ENCODE results near the gene RGS5. TPM values are rescaled to one million over a fixed set of nuclear protein-coding genes. Genes with fewer than 3 reads are reported as not detected.

Gene RGS5
- total and polyA plus RNA-seq, 2 donors (not counting 1 experiment from before 2014, with no cell fraction given) = 0.64 to 1.2 TPM

DNA sequence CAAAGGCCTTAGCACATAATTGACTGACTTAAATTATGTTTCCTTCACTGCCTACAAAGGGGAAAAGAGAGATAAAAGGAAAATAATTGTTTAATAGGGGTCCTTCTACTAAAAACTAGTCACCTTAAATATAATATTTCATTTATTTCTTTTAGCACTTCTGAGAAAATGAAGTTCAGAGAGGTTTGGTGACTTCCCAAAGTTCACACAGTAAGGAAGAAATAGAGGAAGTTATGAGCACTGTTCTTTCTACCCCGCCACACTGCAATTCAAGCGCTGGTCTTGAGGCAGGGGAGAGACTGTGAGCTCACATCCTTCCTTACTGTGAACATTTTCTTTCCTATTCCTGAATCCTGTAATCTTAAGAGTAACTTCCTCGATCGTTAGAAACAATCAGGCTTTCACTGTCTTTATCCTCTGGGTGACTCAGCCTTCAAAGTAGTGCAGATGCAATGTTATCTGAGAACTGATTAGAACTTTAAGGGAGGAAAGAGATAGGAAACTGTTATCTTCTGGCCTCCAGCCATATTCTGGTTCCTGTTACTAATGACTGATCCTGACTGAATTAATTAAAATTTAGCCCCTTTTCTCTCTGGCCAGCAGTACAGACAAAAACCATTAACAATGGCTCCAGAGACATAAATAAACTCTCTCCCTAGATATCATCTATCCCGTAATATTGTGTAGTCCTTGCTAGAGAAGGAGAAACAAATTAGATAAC is 6.8 kb downstream of the RGS5 start:
- Mint-ChIP-seq H3K27me3 (peaks cover 3% of the 10 kb centered on the region), H3K27ac (no peak overlapping the region), H3K9me3 (ENCODE audit: insufficient read depth) (no peaks in the 10 kb centered on the region), H3K4me3 (no peak overlapping the region), H3K4me1 (no peaks in the 10 kb centered on the region)
- intact Hi-C loops (cut with micrococcal nuclease) = no loop called here
- Histone ChIP-seq H3K36me3 (replicated peaks in 1 of 2; ENCODE audit: control extremely low read depth in 1 of 2, control insufficient read depth in 1 of 2, extremely low read depth in 1 of 2, insufficient read depth in 2 of 2, low read length in 1 of 2) (no peaks in the 10 kb centered on the region), H2AFZ (ENCODE audit: insufficient read depth, low read depth, low read length, poor library complexity, severe bottlenecking) (no peak overlapping the region), H3K27ac (ENCODE audit: low read length in 2 of 2) (no peak overlapping the region), H4K20me1 (ENCODE audit: control insufficient read depth, insufficient read depth, low read length, poor library complexity, severe bottlenecking) (no peaks in the 10 kb centered on the region), H3K79me2 (ENCODE audit: control insufficient read depth, insufficient read depth, low read length) (no peaks in the 10 kb centered on the region), H3K27me3 (replicated peaks in 1 of 4; ENCODE audit: control extremely low read depth in 1 of 4, control insufficient read depth in 3 of 4, insufficient read depth in 4 of 4, low read length in 3 of 4) (no peaks in the 10 kb centered on the region), H3K4me2 (replicated peaks; ENCODE audit: low read depth, low read length, poor library complexity, severe bottlenecking) (no peak overlapping the region), H3K9me3 (ENCODE audit: control extremely low read depth in 1 of 3, control insufficient read depth in 2 of 3, insufficient read depth in 1 of 3, low read length in 2 of 3) (no peaks in the 10 kb centered on the region), H3K4me1 (ENCODE audit: control insufficient read depth in 2 of 2, insufficient read depth in 2 of 2, low read length in 2 of 2) (no peaks in the 10 kb centered on the region), H3K4me3 (ENCODE audit: control extremely low read depth in 1 of 5, extremely low read depth in 1 of 5, insufficient read depth in 1 of 5, low read depth in 2 of 5, low read length in 4 of 5) (no peak overlapping the region), H3K9ac (ENCODE audit: low read length) (no peak overlapping the region)
- DNase-seq (no peak), ATAC-seq (ENCODE audit: low read depth) (no peak)
- POLR2A ChIA-PET = no interaction called here
- WGBS (ENCODE audit: insufficient coverage) = 60% methylated on average over 1 of the region's 5 CpGs
- CTCF ChIA-PET = no interaction called here
- TF ChIP-seq EZH2 (IDR thresholded peaks at IDR 0.05; ENCODE audit: borderline replicate concordance, insufficient read depth, low read depth, low read length, poor library complexity, severe bottlenecking) = no peak
- TF ChIP-seq, protein P1, sequence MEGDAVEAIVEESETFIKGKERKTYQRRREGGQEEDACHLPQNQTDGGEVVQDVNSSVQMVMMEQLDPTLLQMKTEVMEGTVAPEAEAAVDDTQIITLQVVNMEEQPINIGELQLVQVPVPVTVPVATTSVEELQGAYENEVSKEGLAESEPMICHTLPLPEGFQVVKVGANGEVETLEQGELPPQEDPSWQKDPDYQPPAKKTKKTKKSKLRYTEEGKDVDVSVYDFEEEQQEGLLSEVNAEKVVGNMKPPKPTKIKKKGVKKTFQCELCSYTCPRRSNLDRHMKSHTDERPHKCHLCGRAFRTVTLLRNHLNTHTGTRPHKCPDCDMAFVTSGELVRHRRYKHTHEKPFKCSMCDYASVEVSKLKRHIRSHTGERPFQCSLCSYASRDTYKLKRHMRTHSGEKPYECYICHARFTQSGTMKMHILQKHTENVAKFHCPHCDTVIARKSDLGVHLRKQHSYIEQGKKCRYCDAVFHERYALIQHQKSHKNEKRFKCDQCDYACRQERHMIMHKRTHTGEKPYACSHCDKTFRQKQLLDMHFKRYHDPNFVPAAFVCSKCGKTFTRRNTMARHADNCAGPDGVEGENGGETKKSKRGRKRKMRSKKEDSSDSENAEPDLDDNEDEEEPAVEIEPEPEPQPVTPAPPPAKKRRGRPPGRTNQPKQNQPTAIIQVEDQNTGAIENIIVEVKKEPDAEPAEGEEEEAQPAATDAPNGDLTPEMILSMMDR (IDR thresholded peaks at IDR 0.05) = no peak

DNA sequence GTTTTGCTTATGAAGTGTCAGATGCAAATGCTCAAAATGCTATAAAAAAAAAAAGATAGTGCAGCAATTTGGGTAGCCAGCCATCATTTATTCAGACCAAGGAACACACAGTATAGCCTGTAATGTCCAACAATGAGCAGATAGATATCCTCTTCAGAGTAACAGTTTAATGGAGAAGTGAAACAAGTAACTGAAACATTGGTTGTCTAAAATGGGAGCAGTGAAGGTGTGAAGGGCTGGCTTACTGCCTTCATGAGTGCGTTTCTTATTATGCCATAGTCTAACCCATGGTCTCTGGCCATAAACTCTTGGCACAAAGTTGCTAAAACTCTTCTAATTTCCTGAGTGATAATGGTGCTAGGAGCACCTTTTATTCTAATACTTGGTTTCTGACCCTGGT is 11.4 kb downstream of the RGS5 start:
- ChIA-PET POLR2A (no interaction called here), CTCF (no interaction called here)
- ATAC-seq (ENCODE audit: low read depth) (no peak), DNase-seq (no peak)
- H3K36me3 ChIP-seq (replicated peaks in 1 of 2; ENCODE audit: control extremely low read depth in 1 of 2, control insufficient read depth in 1 of 2, extremely low read depth in 1 of 2, insufficient read depth in 2 of 2, low read length in 1 of 2) = no peaks in the 10 kb centered on the region
- no peaks in the 10 kb centered on the region for H3K27me3 ChIP-seq (replicated peaks in 1 of 4; ENCODE audit: control extremely low read depth in 1 of 4, control insufficient read depth in 3 of 4, insufficient read depth in 4 of 4, low read length in 3 of 4)
- no peaks in the 10 kb centered on the region for H3K4me1 ChIP-seq (ENCODE audit: control insufficient read depth in 2 of 2, insufficient read depth in 2 of 2, low read length in 2 of 2)
- no peaks in the 10 kb centered on the region for H3K4me1 Mint-ChIP-seq
- H3K27ac ChIP-seq (ENCODE audit: low read length in 2 of 2) = no peak overlapping the region
- H2AFZ ChIP-seq (ENCODE audit: insufficient read depth, low read depth, low read length, poor library complexity, severe bottlenecking) = no peak overlapping the region
- WGBS (ENCODE audit: insufficient coverage) = no CpG with 5 or more reads among the region's 1 CpG
- no peak overlapping the region for H3K27ac Mint-ChIP-seq
- intact Hi-C loops (cut with micrococcal nuclease) = no loop called here
- no peaks in the 10 kb centered on the region for H3K79me2 ChIP-seq (ENCODE audit: control insufficient read depth, insufficient read depth, low read length)
- H3K9me3 ChIP-seq (ENCODE audit: control extremely low read depth in 1 of 3, control insufficient read depth in 2 of 3, insufficient read depth in 1 of 3, low read length in 2 of 3) = no peaks in the 10 kb centered on the region
- TF ChIP-seq EZH2 (IDR thresholded peaks at IDR 0.05; ENCODE audit: borderline replicate concordance, insufficient read depth, low read depth, low read length, poor library complexity, severe bottlenecking) = no peak
- TF ChIP-seq, protein P1 (IDR thresholded peaks at IDR 0.05) = no peak
- no peak overlapping the region for H3K4me3 ChIP-seq (ENCODE audit: control extremely low read depth in 1 of 5, extremely low read depth in 1 of 5, insufficient read depth in 1 of 5, low read depth in 2 of 5, low read length in 4 of 5)
- no peak overlapping the region for H3K9ac ChIP-seq (ENCODE audit: low read length)
- H3K9me3 Mint-ChIP-seq (ENCODE audit: insufficient read depth) = no peaks in the 10 kb centered on the region
- no peak overlapping the region for H3K4me3 Mint-ChIP-seq
- H3K4me2 ChIP-seq (replicated peaks; ENCODE audit: low read depth, low read length, poor library complexity, severe bottlenecking) = no peak overlapping the region
- H3K27me3 Mint-ChIP-seq = peaks cover 3% of the 10 kb centered on the region
- no peaks in the 10 kb centered on the region for H4K20me1 ChIP-seq (ENCODE audit: control insufficient read depth, insufficient read depth, low read length, poor library complexity, severe bottlenecking)

Data from B cell (primary cell).